Measurements from ENCODE around the gene PARP15.
"Not testable (repeated sequence)": the region's sequence is repeated elsewhere in the genome, so short reads cannot be mapped to it uniquely, and the experiment has no call there.

GRCh38 chr3:122651233-122651907 lies 73.9 kb downstream of the PARP15 start:
- TF ChIP-seq CTCF (IDR thresholded peaks at IDR 0.05 in 2 of 3, conservative IDR thresholded peaks at IDR 0.05 in 1 of 3; ENCODE audit: borderline replicate concordance in 1 of 3, insufficient read depth in 1 of 3, low read depth in 2 of 3, low read length in 2 of 3); POLR2AphosphoS5 (IDR thresholded peaks at IDR 0.05; ENCODE audit: low read depth, low read length); EZH2 (IDR thresholded peaks at IDR 0.05); POLR2A (IDR thresholded peaks at IDR 0.05; ENCODE audit: borderline replicate concordance, extremely low read depth, insufficient read depth, insufficient read length); SP1 (IDR thresholded peaks at IDR 0.05; ENCODE audit: low read depth); REST (IDR thresholded peaks at IDR 0.05; ENCODE audit: low read depth); MAX (IDR thresholded peaks at IDR 0.05): not testable (repeated sequence)
